K562 (cell line): Measurements from ENCODE around the gene CLSTN2. TPM values are rescaled to one million over a fixed set of nuclear protein-coding genes. Genes with fewer than 3 reads are reported as not detected.

Experiments
- ATAC-seq: fragments of 200-7000 bp; cut with Tn5 transposase; 3 replicates; pipeline ENCODE4 v1.9.1; 2020; ENCODE audit warnings: moderate library complexity
- BruUV-seq: library from RNA; stranded (reverse); fragments of 400-500 nt; replicated peaks from 2 replicates; lab custom pipeline; 2021; lab: Mats Ljungman, UMichigan
- CTCF ChIA-PET: fragments of 300-600 bp; formaldehyde crosslinking; extraction: SDS; loops from one replicate; lab custom pipeline; 2021; ENCODE audit warnings: low intra/inter-chr PET ratio; lab: Yijun Ruan, JAX
- POLR2A ChIA-PET: fragments of 300-600, 350-650 bp; sonication (Branson Sonifier 250); formaldehyde crosslinking; extraction: SDS; loops from one replicate; lab custom pipeline; 2021; ENCODE audit warnings: antibody characterized with exemption, inconsistent platforms; lab: Yijun Ruan, JAX
- DNase-seq, 4 experiments: peaks; one replicate each; pipeline versions ENCODE4 v3.0.0 to v3.0.0-alpha.2; 2011 to 2018; ENCODE audit warnings: low spot score in 3 of 4, mixed read lengths in 3 of 4; ENCODE audit errors: extremely low read depth in 1 of 4
- FAIRE-seq: peaks from 2 replicates; lab custom pipeline; 2011; peaks lifted over from hg19 to GRCh38; lab: Jason Lieb, UNC
- H2AFZ ChIP-seq: 2 replicates; pipeline ENCODE4 v1.6.0; 2011; ENCODE audit warnings: low read depth, low read length, control low read depth, inconsistent platforms
- H3K27ac ChIP-seq: fragments of 200-600 bp; 3 replicates; pipeline ENCODE4 v1.8.0; 2011; ENCODE audit warnings: low read depth, mild to moderate bottlenecking, control low read depth, inconsistent platforms, low read length, moderate library complexity, mixed read lengths; ENCODE audit errors: extremely low read depth
- H3K27me3 ChIP-seq, 2 experiments: fragments of 300-600 bp in 1 of 2; 2 replicates in 1 of 2; 3 replicates in 1 of 2; pipeline versions ENCODE4 v1.6.0 to v1.8.0; 2011; ENCODE audit warnings: inconsistent platforms in 2 of 2, low read length in 2 of 2, mild to moderate bottlenecking in 1 of 2, mixed read lengths in 1 of 2, moderate library complexity in 1 of 2; ENCODE audit not compliant: control insufficient read depth in 2 of 2, insufficient read depth in 2 of 2
- H3K36me3 ChIP-seq: fragments of 300-600 bp; 3 replicates; pipeline ENCODE4 v1.8.0; 2011; ENCODE audit warnings: mild to moderate bottlenecking, low read length, inconsistent platforms; ENCODE audit not compliant: control insufficient read depth, insufficient read depth
- H3K4me1 ChIP-seq, 2 experiments: fragments of 200-600 bp in 1 of 2; replicated peaks in 1 of 2; 2 replicates in 1 of 2; 3 replicates in 1 of 2; pipeline versions ENCODE4 v1.5.1 to v1.8.0; 2011; ENCODE audit warnings: inconsistent platforms in 2 of 2, low read length in 2 of 2, mild to moderate bottlenecking in 1 of 2, mixed read lengths in 1 of 2, moderate library complexity in 1 of 2; ENCODE audit not compliant: control insufficient read depth in 2 of 2, insufficient read depth in 2 of 2
- H3K4me2 ChIP-seq: 2 replicates; pipeline ENCODE4 v1.6.1; 2011; ENCODE audit warnings: low read length, control low read depth, inconsistent platforms, mixed read lengths; ENCODE audit not compliant: insufficient read depth
- H3K4me3 ChIP-seq: fragments of 200-600 bp; sonication (generic), shearing (Covaris generic); 2 replicates; pipeline ENCODE4 v1.5.1; 2016; ENCODE audit warnings: control low read depth, inconsistent platforms
- H3K79me2 ChIP-seq: fragments of 200-600 bp; 3 replicates; pipeline ENCODE4 v1.8.0; 2011; ENCODE audit warnings: low read length, inconsistent platforms; ENCODE audit not compliant: control insufficient read depth, insufficient read depth
- H3K9ac ChIP-seq, 2 experiments: 2 replicates each; pipeline versions ENCODE4 v1.6.0 to v1.6.1; 2011; ENCODE audit warnings: low read depth in 2 of 2, low read length in 2 of 2, control low read depth in 1 of 2, inconsistent platforms in 1 of 2, mild to moderate bottlenecking in 1 of 2, mixed read lengths in 1 of 2; ENCODE audit not compliant: insufficient read depth in 1 of 2
- H3K9me1 ChIP-seq: one replicate; pipeline ENCODE4 v1.6.0; 2011; ENCODE audit warnings: inconsistent platforms, mild to moderate bottlenecking, low read length, moderate library complexity; ENCODE audit not compliant: control insufficient read depth, insufficient read depth
- H3K9me3 ChIP-seq: replicated peaks from 2 replicates; pipeline ENCODE4 v1.5.1; 2011; ENCODE audit warnings: low read depth, low read length, inconsistent platforms; ENCODE audit not compliant: control insufficient read depth, insufficient read depth
- H4K20me1 ChIP-seq: replicated peaks from 2 replicates; pipeline ENCODE4 v1.6.1; 2011; ENCODE audit warnings: low read length, inconsistent platforms, mixed read lengths; ENCODE audit not compliant: control insufficient read depth, insufficient read depth
- DPF2 ChIP-seq: fragments of 450-650 bp; IDR thresholded peaks from 2 replicates; pipeline ENCODE4 v1.6.1; 2016
- GATAD2B ChIP-seq: fragments of 450-650 bp; IDR thresholded peaks from 2 replicates; pipeline ENCODE4 v1.6.1; 2017; ENCODE audit warnings: mild to moderate bottlenecking, borderline replicate concordance
- HDGF ChIP-seq: fragments of 450-650 bp; IDR thresholded peaks from 2 replicates; pipeline ENCODE4 v1.6.1; 2016
- ILK ChIP-seq: fragments of 450-650 bp; IDR thresholded peaks from 2 replicates; pipeline ENCODE4 v1.6.1; 2016; ENCODE audit warnings: missing genetic modification characterization, low read depth, mild to moderate bottlenecking, missing compliant biosample characterization, moderate library complexity, borderline replicate concordance
- KLF13 ChIP-seq: fragments of 450-650 bp; IDR thresholded peaks from 2 replicates; pipeline ENCODE4 v1.6.1; 2016; ENCODE audit warnings: missing genetic modification characterization, low read depth, mild to moderate bottlenecking, missing compliant biosample characterization, moderate library complexity, borderline replicate concordance
- SMAD2 ChIP-seq: fragments of 150-350 bp; IDR thresholded peaks from 2 replicates; pipeline ENCODE4 v1.6.1; 2014; ENCODE audit warnings: low read depth, mild to moderate bottlenecking, low read length
- SREBF2 ChIP-seq: sonication (generic); formaldehyde crosslinking; IDR thresholded peaks from 2 replicates; pipeline ENCODE4 v1.4.0; 2020; ENCODE audit warnings: mild to moderate bottlenecking, missing genetic modification reagents
- SUPT5H ChIP-seq: fragments of 450-650 bp; IDR thresholded peaks from 2 replicates; pipeline ENCODE4 v1.6.1; 2016
- TSC22D4 ChIP-seq: fragments of 450-650 bp; IDR thresholded peaks from 2 replicates; pipeline ENCODE4 v1.6.1; 2016; ENCODE audit warnings: missing genetic modification characterization, missing biosample characterization, control low read depth
- XRCC4 ChIP-seq: IDR thresholded peaks from one replicate; pipeline ENCODE4 v1.6.1; 2011; ENCODE audit not compliant: insufficient read depth, insufficient read length; ENCODE audit errors: extremely low read depth
- ZFX ChIP-seq: sonication (generic); formaldehyde crosslinking; IDR thresholded peaks from 2 replicates; pipeline ENCODE4 v1.8.0; 2022; ENCODE audit warnings: mild to moderate bottlenecking, missing genetic modification reagents, moderate library complexity
- ZKSCAN3 ChIP-seq: fragments of 250-450 bp; sonication (Bioruptor Pico); IDR thresholded peaks from 2 replicates; pipeline ENCODE4 v1.4.0; 2020
- ZNF174 ChIP-seq: fragments of 250-450 bp; sonication (Bioruptor Pico); IDR thresholded peaks from 2 replicates; pipeline ENCODE4 v1.4.0; 2020; ENCODE audit warnings: mild to moderate bottlenecking
- ZNF184 ChIP-seq: sonication (generic); formaldehyde crosslinking; IDR thresholded peaks from 2 replicates; pipeline ENCODE4 v1.5.0; 2020; ENCODE audit warnings: missing genetic modification reagents
- ZNF197 ChIP-seq: fragments of 200-800 bp; sonication (Bioruptor generic); IDR thresholded peaks from 2 replicates; pipeline ENCODE4 v1.6.1; 2016; ENCODE audit warnings: low read depth, missing genetic modification characterization, missing compliant biosample characterization
- ZSCAN29 ChIP-seq: fragments of 450-650 bp; IDR thresholded peaks from 2 replicates; pipeline ENCODE4 v1.6.1; 2017
- WGBS: fragments of 100-300 bp; shearing (Covaris generic); methylation state at CpG from one replicate; pipeline ENCODE4 v1.1.6; 2016; ENCODE audit warnings: low coverage, mixed read lengths; ENCODE audit not compliant: insufficient coverage; ENCODE audit errors: missing lambda C conversion rate; 5-methylcytosine and 5-hydroxymethylcytosine counted together
- in situ Hi-C: fragments of 300-500 bp; cut with MboI; formaldehyde crosslinking; loops from 4 replicates; pipeline ENCODE4 v1.15.0; 2018; ENCODE audit warnings: inconsistent platforms, mixed read lengths
- intact Hi-C: fragments of 100-400 bp; cut with micrococcal nuclease; formaldehyde crosslinking; loops from 2 replicates; pipeline ENCODE4 v1.14.2; 2022
- polyA plus RNA-seq, 8 experiments: library from polyadenylated mRNA; depleted of rRNA in 4 of 8; stranded (reverse) in 5 of 8; unstranded in 3 of 8; fragments of >200 nt; fragmentation: Nextera tagmentation in 2 of 8; fragmentation: Illumina TruSeq in 1 of 8; extraction: Ambion mirVana in 2 of 8; extraction: Trizol in 1 of 8; gene quantifications; 2 replicates each; pipeline versions ENCODE4 v1.2.1 to v1.2.3, GENCODE V29; 2011 to 2014; ENCODE audit warnings: inconsistent platforms in 1 of 8, missing spikeins in 1 of 8
- total RNA-seq, 7 experiments: library from RNA; depleted of rRNA in 6 of 7; stranded (reverse); fragments of >200 nt in 6 of 7; fragmentation: Illumina TruSeq in 2 of 7; extraction: Trizol in 2 of 7; gene quantifications; 2 replicates each; pipeline versions ENCODE4 v1.2.1 to v1.2.3, GENCODE V29; 2011 to 2021; ENCODE audit warnings: low replicate concordance in 1 of 7
- TF ChIP-seq, protein P1 (sequence below): fragments of 250-450 bp; sonication (Bioruptor Pico); IDR thresholded peaks from 2 replicates; pipeline ENCODE4 v1.8.0; 2022; ENCODE audit warnings: moderate library complexity, mild to moderate bottlenecking, inconsistent platforms
- TF ChIP-seq, protein P2 (sequence below), 2 experiments: fragments of 450-650 bp; IDR thresholded peaks; 2 replicates each; pipeline ENCODE4 v1.6.1; 2018; ENCODE audit warnings: mild to moderate bottlenecking in 2 of 2, low read depth in 1 of 2; ENCODE audit not compliant: partially characterized antibody in 2 of 2
- TF ChIP-seq, protein P3 (sequence below): fragments of 450-650 bp; formaldehyde crosslinking; IDR thresholded peaks from 2 replicates; pipeline ENCODE4 v1.4.0; 2022; ENCODE audit warnings: missing genetic modification characterization

The CLSTN2 gene
- total and polyA plus RNA-seq, 9 of the 15 experiments (the other 6 are each of a cell fraction or from before 2014, with no cell fraction given), result 0.02 to 0.04 (median 0.04) TPM; not detected in 6

DNA sequence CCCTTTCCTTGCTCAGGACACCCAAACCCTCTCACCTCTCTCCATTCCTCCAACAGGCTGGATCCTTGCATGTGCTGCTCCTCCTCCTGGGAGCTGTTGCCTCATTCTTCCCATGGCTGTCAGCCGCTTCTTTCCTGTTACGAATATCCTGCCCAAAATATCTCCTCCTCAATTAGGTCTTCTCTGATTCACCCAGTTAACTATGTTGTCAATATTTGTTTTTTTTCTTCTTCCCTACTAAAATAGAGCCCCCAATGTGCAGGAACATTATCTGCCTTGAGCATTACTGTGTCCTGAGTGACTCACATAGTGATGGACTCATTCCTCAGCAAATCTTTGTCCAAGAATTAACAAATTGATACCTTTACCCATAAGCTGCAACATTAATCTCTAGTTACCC, 357.2 kb downstream of the CLSTN2 start (continued):
- TF ChIP-seq GATAD2B (no peak), ZNF197 (CRISPR knock-in tag) (no peak), ZNF184 (no peak), ZSCAN29 (no peak), KLF13 (no peak), XRCC4 (no peak), ZKSCAN3 (CRISPR knock-in tag) (no peak), HDGF (no peak), DPF2 (no peak), SUPT5H (no peak)
- TF ChIP-seq, protein P1, sequence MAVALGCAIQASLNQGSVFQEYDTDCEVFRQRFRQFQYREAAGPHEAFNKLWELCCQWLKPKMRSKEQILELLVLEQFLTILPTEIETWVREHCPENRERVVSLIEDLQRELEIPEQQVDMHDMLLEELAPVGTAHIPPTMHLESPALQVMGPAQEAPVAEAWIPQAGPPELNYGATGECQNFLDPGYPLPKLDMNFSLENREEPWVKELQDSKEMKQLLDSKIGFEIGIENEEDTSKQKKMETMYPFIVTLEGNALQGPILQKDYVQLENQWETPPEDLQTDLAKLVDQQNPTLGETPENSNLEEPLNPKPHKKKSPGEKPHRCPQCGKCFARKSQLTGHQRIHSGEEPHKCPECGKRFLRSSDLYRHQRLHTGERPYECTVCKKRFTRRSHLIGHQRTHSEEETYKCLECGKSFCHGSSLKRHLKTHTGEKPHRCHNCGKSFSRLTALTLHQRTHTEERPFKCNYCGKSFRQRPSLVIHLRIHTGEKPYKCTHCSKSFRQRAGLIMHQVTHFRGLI (CRISPR knock-in tag), result no peak

DNA sequence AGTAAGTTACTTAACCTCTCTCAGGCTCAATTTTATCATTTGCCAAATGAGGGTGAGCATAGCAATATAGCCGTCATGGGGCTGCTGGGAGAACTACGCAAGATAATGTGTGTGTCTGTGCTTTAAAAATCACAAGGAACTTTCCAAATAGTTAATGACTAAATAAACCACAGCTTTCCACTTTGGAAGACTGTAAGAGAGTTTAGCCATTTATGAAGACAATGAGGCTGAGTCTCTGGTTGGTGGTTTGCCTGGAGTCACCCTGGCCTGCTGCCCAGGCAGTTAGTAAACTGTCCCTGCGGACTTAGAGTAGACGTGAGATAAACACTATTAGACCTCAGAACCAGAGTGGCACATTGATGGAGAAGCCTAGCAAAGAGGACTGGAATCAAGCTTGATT, 357.7 kb downstream of the CLSTN2 start:
- no peak overlapping the region for H3K27ac ChIP-seq
- ATAC-seq (no peak), DNase-seq (no peak), FAIRE-seq (no peak)
- no peaks in the 10 kb centered on the region for H3K79me2 ChIP-seq
- 0% methylated on average over 4 of the region's 4 CpGs for WGBS
- CTCF ChIA-PET, result no interaction called here
- no peaks in the 10 kb centered on the region for H3K36me3 ChIP-seq
- POLR2A ChIA-PET, result interaction anchor here (0.6 kb wide), 1 partner anchor 13 kb away, joined by 3 read pairs; no protein-coding TSS in a partner anchor
- BruUV-seq, result no TSS peak
- H4K20me1 ChIP-seq, result no peaks in the 10 kb centered on the region
- no peaks in the 10 kb centered on the region for H3K27me3 ChIP-seq
- no peak overlapping the region for H3K9ac ChIP-seq
- in situ Hi-C loops, result no loop called here
- no peak overlapping the region for H3K4me3 ChIP-seq
- intact Hi-C loops, result no loop called here
- no peaks in the 10 kb centered on the region for H3K4me1 ChIP-seq
- H3K9me3 ChIP-seq, result no peaks in the 10 kb centered on the region
- H2AFZ ChIP-seq, result no peak overlapping the region
- H3K4me2 ChIP-seq, result no peak overlapping the region
- no peaks in the 10 kb centered on the region for H3K9me1 ChIP-seq
- no peak for TF ChIP-seq TSC22D4
- TF ChIP-seq ILK (tag), result no peak
- TF ChIP-seq, protein P2, sequence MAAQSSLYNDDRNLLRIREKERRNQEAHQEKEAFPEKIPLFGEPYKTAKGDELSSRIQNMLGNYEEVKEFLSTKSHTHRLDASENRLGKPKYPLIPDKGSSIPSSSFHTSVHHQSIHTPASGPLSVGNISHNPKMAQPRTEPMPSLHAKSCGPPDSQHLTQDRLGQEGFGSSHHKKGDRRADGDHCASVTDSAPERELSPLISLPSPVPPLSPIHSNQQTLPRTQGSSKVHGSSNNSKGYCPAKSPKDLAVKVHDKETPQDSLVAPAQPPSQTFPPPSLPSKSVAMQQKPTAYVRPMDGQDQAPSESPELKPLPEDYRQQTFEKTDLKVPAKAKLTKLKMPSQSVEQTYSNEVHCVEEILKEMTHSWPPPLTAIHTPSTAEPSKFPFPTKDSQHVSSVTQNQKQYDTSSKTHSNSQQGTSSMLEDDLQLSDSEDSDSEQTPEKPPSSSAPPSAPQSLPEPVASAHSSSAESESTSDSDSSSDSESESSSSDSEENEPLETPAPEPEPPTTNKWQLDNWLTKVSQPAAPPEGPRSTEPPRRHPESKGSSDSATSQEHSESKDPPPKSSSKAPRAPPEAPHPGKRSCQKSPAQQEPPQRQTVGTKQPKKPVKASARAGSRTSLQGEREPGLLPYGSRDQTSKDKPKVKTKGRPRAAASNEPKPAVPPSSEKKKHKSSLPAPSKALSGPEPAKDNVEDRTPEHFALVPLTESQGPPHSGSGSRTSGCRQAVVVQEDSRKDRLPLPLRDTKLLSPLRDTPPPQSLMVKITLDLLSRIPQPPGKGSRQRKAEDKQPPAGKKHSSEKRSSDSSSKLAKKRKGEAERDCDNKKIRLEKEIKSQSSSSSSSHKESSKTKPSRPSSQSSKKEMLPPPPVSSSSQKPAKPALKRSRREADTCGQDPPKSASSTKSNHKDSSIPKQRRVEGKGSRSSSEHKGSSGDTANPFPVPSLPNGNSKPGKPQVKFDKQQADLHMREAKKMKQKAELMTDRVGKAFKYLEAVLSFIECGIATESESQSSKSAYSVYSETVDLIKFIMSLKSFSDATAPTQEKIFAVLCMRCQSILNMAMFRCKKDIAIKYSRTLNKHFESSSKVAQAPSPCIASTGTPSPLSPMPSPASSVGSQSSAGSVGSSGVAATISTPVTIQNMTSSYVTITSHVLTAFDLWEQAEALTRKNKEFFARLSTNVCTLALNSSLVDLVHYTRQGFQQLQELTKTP (IDR thresholded peaks at IDR 0.05; ENCODE audit: low read depth in 1 of 2, partially characterized antibody in 2 of 2), result no peak
- no peak for TF ChIP-seq SMAD2
- no peak for TF ChIP-seq ZNF174 (CRISPR knock-in tag)
- TF ChIP-seq SREBF2, result no peak
- TF ChIP-seq, protein P3, sequence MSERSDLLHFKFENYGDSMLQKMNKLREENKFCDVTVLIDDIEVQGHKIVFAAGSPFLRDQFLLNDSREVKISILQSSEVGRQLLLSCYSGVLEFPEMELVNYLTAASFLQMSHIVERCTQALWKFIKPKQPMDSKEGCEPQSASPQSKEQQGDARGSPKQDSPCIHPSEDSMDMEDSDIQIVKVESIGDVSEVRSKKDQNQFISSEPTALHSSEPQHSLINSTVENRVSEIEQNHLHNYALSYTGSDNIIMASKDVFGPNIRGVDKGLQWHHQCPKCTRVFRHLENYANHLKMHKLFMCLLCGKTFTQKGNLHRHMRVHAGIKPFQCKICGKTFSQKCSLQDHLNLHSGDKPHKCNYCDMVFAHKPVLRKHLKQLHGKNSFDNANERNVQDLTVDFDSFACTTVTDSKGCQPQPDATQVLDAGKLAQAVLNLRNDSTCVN (CRISPR knock-in tag), result no peak
- no peak for TF ChIP-seq ZFX (CRISPR knock-in tag)
